Glutamatergic neuron (in vitro differentiated cells): ENCODE results near the gene NUMB. TPM values are rescaled to one million over a fixed set of nuclear protein-coding genes. Genes with fewer than 3 reads are reported as not detected.

Experiments
- DNase-seq: peaks from one replicate; pipeline ENCODE4 v3.0.0; 2022
- H3K27ac Mint-ChIP-seq: one replicate; pipeline ENCODE4 v1.8.0; 2020; ENCODE audit warnings: mild to moderate bottlenecking, mixed read lengths, inconsistent platforms; ENCODE audit not compliant: unreplicated experiment
- H3K27me3 Mint-ChIP-seq: one replicate; pipeline ENCODE4 v1.8.0; 2020; ENCODE audit warnings: mild to moderate bottlenecking, moderate library complexity, mixed read lengths, inconsistent platforms; ENCODE audit not compliant: unreplicated experiment
- H3K36me3 Mint-ChIP-seq: one replicate; pipeline ENCODE4 v1.8.0; 2020; ENCODE audit warnings: mild to moderate bottlenecking, mixed read lengths, inconsistent platforms; ENCODE audit not compliant: unreplicated experiment
- H3K4me1 Mint-ChIP-seq: one replicate; pipeline ENCODE4 v1.8.0; 2020; ENCODE audit warnings: mild to moderate bottlenecking, low read depth, mixed read lengths, inconsistent platforms; ENCODE audit not compliant: unreplicated experiment
- H3K4me3 Mint-ChIP-seq: one replicate; pipeline ENCODE4 v1.8.0; 2020; ENCODE audit warnings: mild to moderate bottlenecking, mixed read lengths, inconsistent platforms; ENCODE audit not compliant: unreplicated experiment
- H3K9me3 Mint-ChIP-seq: one replicate; pipeline ENCODE4 v1.8.0; 2020; ENCODE audit warnings: mild to moderate bottlenecking, moderate library complexity, mixed read lengths, inconsistent platforms; ENCODE audit not compliant: unreplicated experiment
- total RNA-seq: library from RNA; stranded (reverse); fragmentation: NEBNext Ultra II Directional; extraction: Animal tissue kit (Norgen Biotek cat#: 25700); gene quantifications from one replicate; pipeline ENCODE4 v1.2.1, GENCODE V29; 2021; ENCODE audit not compliant: unreplicated experiment
- TF ChIP-seq, protein P1 (sequence below): fragments of 200-600 bp; sonication (generic); IDR thresholded peaks from one replicate; pipeline ENCODE4 v1.5.0; 2021; ENCODE audit not compliant: partially characterized antibody, unreplicated experiment

The NUMB gene
- total RNA-seq, 1 donor from 2014 or later, result 48.0 TPM

- H3K27me3 Mint-ChIP-seq, result peaks cover 4% of the 10 kb centered on the region
- TF ChIP-seq, protein P1, sequence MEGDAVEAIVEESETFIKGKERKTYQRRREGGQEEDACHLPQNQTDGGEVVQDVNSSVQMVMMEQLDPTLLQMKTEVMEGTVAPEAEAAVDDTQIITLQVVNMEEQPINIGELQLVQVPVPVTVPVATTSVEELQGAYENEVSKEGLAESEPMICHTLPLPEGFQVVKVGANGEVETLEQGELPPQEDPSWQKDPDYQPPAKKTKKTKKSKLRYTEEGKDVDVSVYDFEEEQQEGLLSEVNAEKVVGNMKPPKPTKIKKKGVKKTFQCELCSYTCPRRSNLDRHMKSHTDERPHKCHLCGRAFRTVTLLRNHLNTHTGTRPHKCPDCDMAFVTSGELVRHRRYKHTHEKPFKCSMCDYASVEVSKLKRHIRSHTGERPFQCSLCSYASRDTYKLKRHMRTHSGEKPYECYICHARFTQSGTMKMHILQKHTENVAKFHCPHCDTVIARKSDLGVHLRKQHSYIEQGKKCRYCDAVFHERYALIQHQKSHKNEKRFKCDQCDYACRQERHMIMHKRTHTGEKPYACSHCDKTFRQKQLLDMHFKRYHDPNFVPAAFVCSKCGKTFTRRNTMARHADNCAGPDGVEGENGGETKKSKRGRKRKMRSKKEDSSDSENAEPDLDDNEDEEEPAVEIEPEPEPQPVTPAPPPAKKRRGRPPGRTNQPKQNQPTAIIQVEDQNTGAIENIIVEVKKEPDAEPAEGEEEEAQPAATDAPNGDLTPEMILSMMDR, result no peak
- H3K9me3 Mint-ChIP-seq, result peaks cover 2% of the 10 kb centered on the region
- peaks cover 6% of the 10 kb centered on the region for H3K4me1 Mint-ChIP-seq
- DNase-seq, result no peak
- H3K27ac Mint-ChIP-seq, result no peak overlapping the region
- no peak overlapping the region for H3K4me3 Mint-ChIP-seq
- H3K36me3 Mint-ChIP-seq, result no peaks in the 10 kb centered on the region
Observed at GRCh38 chr14:73260574-73260973, 197.8 kb downstream of the NUMB start.

- DNase-seq, result no peak
- H3K36me3 Mint-ChIP-seq, result no peaks in the 10 kb centered on the region
- TF ChIP-seq, protein P1, result no peak
- H3K4me3 Mint-ChIP-seq, result no peak overlapping the region
- H3K27ac Mint-ChIP-seq, result no peak overlapping the region
- H3K4me1 Mint-ChIP-seq, result peaks cover 4% of the 10 kb centered on the region
- H3K27me3 Mint-ChIP-seq, result peaks cover 4% of the 10 kb centered on the region
- peaks cover 2% of the 10 kb centered on the region for H3K9me3 Mint-ChIP-seq
Observed at GRCh38 chr14:73259837-73260236, 198.5 kb downstream of the NUMB start.

DNA sequence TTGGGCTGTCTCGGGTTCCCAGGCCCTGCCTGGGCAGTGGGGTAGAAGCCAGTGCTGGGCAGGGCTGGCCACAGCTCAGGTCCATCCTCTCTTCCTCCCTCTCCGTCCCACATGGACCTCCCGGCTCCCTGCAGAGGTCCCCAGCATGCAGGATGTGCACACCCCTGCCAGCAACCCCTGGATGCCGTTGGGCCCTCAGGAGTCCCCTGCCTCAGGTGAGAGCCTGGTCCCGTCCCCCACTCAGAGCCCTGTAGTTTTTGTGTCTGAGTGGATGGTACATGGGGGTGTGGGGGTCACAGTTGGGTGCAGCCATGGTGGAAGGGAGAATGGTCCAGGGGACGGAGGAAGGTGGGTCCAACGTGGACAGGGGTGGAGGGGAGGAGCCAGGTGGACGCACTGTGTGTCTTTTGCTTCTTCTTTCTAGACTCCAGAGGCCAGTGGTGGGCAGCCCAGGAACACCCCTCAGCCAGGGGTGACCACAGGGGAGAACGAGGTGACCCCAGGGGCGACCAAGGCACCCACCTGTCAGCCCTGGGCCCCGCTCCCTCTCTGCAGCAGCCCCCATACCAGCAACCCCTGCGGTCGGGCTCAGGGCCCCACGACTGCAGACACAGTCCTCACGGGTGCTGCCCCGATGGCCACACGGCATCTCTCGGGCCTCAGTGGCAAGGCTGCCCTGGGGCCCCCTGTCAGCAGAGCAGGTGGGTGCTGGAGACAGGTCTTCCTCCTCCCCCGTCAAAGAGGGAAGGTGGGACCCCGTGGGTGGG is 199.3 kb downstream of the NUMB start:
- TF ChIP-seq, protein P1, result no peak

DNA sequence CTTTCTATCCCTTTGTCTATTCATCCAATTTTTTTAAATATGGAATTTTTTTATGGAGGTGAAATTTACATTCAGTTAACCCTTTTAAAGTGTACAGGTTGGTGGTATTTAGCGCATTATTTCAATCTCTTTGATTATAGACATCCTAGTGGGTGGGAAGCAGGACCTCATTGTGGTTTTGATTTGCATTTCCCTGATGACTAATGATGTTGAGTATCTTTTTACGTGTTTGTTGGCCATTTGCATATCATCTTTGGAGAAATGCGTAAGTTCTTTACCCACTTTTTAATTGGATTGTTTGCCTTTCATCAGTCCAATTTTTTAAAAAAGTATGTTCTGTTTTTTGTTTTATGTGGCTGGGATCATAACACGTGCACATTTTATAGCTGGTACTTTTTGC is 200.3 kb downstream of the NUMB start:
- Mint-ChIP-seq H3K4me1 (peaks cover 2% of the 10 kb centered on the region), H3K27me3 (peaks cover 6% of the 10 kb centered on the region), H3K4me3 (no peak overlapping the region), H3K9me3 (peaks cover 1% of the 10 kb centered on the region), H3K36me3 (no peaks in the 10 kb centered on the region), H3K27ac (no peak overlapping the region)
- TF ChIP-seq, protein P1, result no peak
- DNase-seq, result no peak

More for the DNA sequence above, 199.3 kb downstream of the NUMB start:
- H3K4me3 Mint-ChIP-seq, result no peak overlapping the region
- peaks cover 4% of the 10 kb centered on the region for H3K27me3 Mint-ChIP-seq
- no peak for DNase-seq
- no peak overlapping the region for H3K27ac Mint-ChIP-seq
- H3K36me3 Mint-ChIP-seq, result no peaks in the 10 kb centered on the region
- H3K4me1 Mint-ChIP-seq, result peaks cover 4% of the 10 kb centered on the region
- peaks cover 3% of the 10 kb centered on the region for H3K9me3 Mint-ChIP-seq

GRCh38 chr14:73255693-73256225 is 202.6 kb downstream of the NUMB start:
- H3K27me3 Mint-ChIP-seq, result peaks cover 6% of the 10 kb centered on the region
- no peak overlapping the region for H3K4me3 Mint-ChIP-seq
- no peak overlapping the region for H3K27ac Mint-ChIP-seq
- H3K4me1 Mint-ChIP-seq, result no peaks in the 10 kb centered on the region
- DNase-seq, result no peak
- H3K36me3 Mint-ChIP-seq, result no peaks in the 10 kb centered on the region
- TF ChIP-seq, protein P1, result no peak
- peaks cover 1% of the 10 kb centered on the region for H3K9me3 Mint-ChIP-seq
